ENCODE measurements around the gene PHOSPHO1.

Gene PHOSPHO1

GRCh38 chr17:49225554-49226236 lies 4.9 kb downstream of the PHOSPHO1 start:
- no peak for TF ChIP-seq CTCF (IDR thresholded peaks at IDR 0.05; ENCODE audit: low read depth, low read length)
- TF ChIP-seq MYC (IDR thresholded peaks at IDR 0.05; ENCODE audit: low read depth, low read length): no peak
- TF ChIP-seq MAX (IDR thresholded peaks at IDR 0.05; ENCODE audit: low read depth, low read length): no peak
- TF ChIP-seq POLR2A (IDR thresholded peaks at IDR 0.05; ENCODE audit: extremely low read depth, insufficient read length): no peak

GRCh38 chr17:49224997-49225337 lies 5.6 kb downstream of the PHOSPHO1 start:
- no peak for TF ChIP-seq MYC (IDR thresholded peaks at IDR 0.05; ENCODE audit: low read depth, low read length)
- no peak for TF ChIP-seq MAX (IDR thresholded peaks at IDR 0.05; ENCODE audit: low read depth, low read length)
- TF ChIP-seq POLR2A (IDR thresholded peaks at IDR 0.05; ENCODE audit: extremely low read depth, insufficient read length): no peak
- no peak for TF ChIP-seq CTCF (IDR thresholded peaks at IDR 0.05; ENCODE audit: low read depth, low read length)
- DNase-seq (ENCODE audit: low read depth): no peak
- no peak overlapping the region for H3K4me3 ChIP-seq (ENCODE audit: low read depth, low read length)

More at GRCh38 chr17:49225554-49226236, 4.9 kb downstream of the PHOSPHO1 start:
- DNase-seq (ENCODE audit: low read depth): no peak
- no peak overlapping the region for H3K4me3 ChIP-seq (ENCODE audit: low read depth, low read length)

- no peak overlapping the region for H3K4me3 ChIP-seq (ENCODE audit: low read depth, low read length)
- DNase-seq (ENCODE audit: low read depth): no peak
- TF ChIP-seq MAX (IDR thresholded peaks at IDR 0.05; ENCODE audit: low read depth, low read length): no peak
- TF ChIP-seq CTCF (IDR thresholded peaks at IDR 0.05; ENCODE audit: low read depth, low read length): no peak
- TF ChIP-seq POLR2A (IDR thresholded peaks at IDR 0.05; ENCODE audit: extremely low read depth, insufficient read length): no peak
- no peak for TF ChIP-seq MYC (IDR thresholded peaks at IDR 0.05; ENCODE audit: low read depth, low read length)
Measured at GRCh38 chr17:49224198-49224996, 6.2 kb downstream of the PHOSPHO1 start.

- DNase-seq (ENCODE audit: low read depth): peak; percentile 56
- H3K4me3 ChIP-seq (ENCODE audit: low read depth, low read length): no peak overlapping the region
- TF ChIP-seq MAX (IDR thresholded peaks at IDR 0.05; ENCODE audit: low read depth, low read length) (no peak), CTCF (IDR thresholded peaks at IDR 0.05; ENCODE audit: low read depth, low read length) (peak; percentile 87), POLR2A (IDR thresholded peaks at IDR 0.05; ENCODE audit: extremely low read depth, insufficient read length) (no peak), MYC (IDR thresholded peaks at IDR 0.05; ENCODE audit: low read depth, low read length) (no peak)
Measured at GRCh38 chr17:49223517-49224197, 6.9 kb downstream of the PHOSPHO1 start.

GRCh38 chr17:49223168-49223516 lies 7.4 kb downstream of the PHOSPHO1 start:
- no peak for DNase-seq (ENCODE audit: low read depth)
- no peak for TF ChIP-seq MYC (IDR thresholded peaks at IDR 0.05; ENCODE audit: low read depth, low read length)
- no peak for TF ChIP-seq CTCF (IDR thresholded peaks at IDR 0.05; ENCODE audit: low read depth, low read length)
- no peak for TF ChIP-seq POLR2A (IDR thresholded peaks at IDR 0.05; ENCODE audit: extremely low read depth, insufficient read length)
- no peak for TF ChIP-seq MAX (IDR thresholded peaks at IDR 0.05; ENCODE audit: low read depth, low read length)
- no peak overlapping the region for H3K4me3 ChIP-seq (ENCODE audit: low read depth, low read length)

Data from NB4 (cell line).